Fibroblast of villous mesenchyme (primary cell): ENCODE data around the gene FOXB2. TPM values are rescaled to one million over a fixed set of nuclear protein-coding genes. Genes with fewer than 3 reads are reported as not detected.

Experiments used
- DNase-seq: peaks from one replicate; pipeline ENCODE4 v3.0.0-alpha.2; 2010; ENCODE audit warnings: low read depth
- H3K4me3 ChIP-seq: 2 replicates; pipeline ENCODE4 v1.5.1; 2011; ENCODE audit warnings: low read depth, mild to moderate bottlenecking, low read length
- total RNA-seq: library from RNA; depleted of rRNA; stranded (reverse); fragments of >200 nt; gene quantifications from 2 replicates; pipeline ENCODE4 v1.2.3, GENCODE V29; 2012
- TF ChIP-seq, protein P1 (sequence below): IDR thresholded peaks from 2 replicates; pipeline ENCODE4 v1.5.1; 2012; ENCODE audit warnings: low read depth, mild to moderate bottlenecking, low read length; ENCODE audit not compliant: insufficient read depth

The FOXB2 gene
- total RNA-seq, 1 donor = not detected

DNA sequence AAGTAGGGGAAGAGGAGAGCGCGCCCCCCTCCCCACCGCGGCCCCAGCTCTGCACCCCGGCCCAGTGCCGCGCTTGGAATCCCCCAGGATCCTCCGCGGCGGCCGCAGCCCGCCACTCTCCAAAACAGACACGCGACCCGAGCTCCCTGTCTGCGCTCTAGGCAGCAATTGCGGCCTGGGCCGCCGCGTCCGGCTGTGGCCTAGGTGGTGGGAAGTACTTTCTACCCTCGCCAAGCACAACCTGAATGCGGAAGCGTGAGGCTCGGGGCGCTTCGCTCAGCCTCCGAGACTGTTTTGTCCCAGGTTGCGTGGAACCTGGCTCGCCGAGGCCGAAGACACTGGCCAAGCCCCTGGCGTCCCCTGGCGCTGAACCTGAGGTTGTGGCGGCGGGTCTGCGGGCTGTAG lies 3.3 kb upstream of the FOXB2 start:
- TF ChIP-seq, protein P1, sequence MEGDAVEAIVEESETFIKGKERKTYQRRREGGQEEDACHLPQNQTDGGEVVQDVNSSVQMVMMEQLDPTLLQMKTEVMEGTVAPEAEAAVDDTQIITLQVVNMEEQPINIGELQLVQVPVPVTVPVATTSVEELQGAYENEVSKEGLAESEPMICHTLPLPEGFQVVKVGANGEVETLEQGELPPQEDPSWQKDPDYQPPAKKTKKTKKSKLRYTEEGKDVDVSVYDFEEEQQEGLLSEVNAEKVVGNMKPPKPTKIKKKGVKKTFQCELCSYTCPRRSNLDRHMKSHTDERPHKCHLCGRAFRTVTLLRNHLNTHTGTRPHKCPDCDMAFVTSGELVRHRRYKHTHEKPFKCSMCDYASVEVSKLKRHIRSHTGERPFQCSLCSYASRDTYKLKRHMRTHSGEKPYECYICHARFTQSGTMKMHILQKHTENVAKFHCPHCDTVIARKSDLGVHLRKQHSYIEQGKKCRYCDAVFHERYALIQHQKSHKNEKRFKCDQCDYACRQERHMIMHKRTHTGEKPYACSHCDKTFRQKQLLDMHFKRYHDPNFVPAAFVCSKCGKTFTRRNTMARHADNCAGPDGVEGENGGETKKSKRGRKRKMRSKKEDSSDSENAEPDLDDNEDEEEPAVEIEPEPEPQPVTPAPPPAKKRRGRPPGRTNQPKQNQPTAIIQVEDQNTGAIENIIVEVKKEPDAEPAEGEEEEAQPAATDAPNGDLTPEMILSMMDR = no peak
- DNase-seq = no peak
- H3K4me3 ChIP-seq = no peak overlapping the region

DNA sequence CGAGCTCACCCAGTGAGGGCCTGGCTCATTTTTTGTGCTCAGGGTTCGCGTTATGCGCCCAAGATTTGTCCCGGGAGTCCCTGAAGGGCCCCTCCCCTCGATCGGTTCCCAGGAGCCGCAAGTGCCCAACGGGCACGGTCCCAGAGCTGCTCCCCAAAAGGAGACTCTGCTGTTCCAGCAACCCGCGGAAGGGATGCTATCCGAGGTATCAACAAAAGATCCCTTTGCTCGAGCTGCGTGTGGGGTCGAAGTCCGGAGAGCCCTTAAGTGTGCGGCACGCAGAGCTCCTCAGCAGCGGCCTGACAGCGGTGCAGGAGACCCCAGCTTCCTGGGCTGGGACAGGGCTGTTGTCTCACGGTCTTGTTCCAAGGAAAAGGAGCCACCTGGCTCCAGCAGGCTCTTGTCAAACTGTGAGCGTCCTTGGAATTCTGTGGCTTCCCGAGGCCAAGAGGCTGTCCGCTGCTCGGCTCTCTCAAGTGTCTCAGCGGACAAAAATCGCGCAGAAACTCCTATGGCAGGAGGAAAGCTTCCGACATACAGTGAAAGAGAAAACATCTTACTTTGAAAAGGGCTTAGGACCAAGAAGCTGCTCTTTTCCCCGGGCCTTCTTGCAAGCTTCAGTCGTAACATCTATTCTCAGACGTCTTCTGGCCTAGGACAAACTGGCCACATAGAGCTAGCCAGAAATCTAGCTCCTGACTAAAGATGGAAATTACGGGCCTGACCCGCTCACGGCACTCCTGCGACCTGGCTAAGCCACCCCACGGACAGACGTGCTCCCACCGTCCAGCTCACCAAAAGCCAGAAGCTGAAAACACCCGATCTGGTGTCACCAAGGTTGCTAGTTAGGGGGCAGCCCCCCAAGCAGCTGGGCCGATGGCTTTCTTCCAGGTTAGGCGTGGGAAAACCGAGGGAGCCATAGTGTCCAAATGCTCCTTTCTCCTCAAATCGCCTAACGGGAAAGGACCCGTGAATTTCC lies 2.6 kb upstream of the FOXB2 start:
- no peak for DNase-seq
- H3K4me3 ChIP-seq = no peak overlapping the region
- TF ChIP-seq, protein P1 = no peak

DNA sequence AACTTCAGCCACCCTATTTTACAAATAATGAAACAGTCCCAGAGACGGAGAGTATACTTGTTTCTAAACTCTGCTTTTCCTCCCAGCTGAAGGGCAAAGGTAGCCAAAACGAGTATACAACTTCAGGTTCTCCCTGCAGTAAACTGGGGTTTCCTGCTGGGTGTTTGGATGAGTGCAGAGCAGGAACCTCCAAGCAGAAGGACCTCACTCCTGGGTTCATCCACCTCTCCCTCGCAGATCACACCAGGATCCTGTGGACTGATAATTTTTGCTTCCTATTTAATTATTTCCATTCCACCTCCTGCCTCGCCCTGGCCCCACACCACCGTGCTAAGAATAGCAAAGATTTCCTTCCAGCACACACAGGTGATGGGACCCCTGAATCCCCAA lies 2.0 kb upstream of the FOXB2 start:
- no peak overlapping the region for H3K4me3 ChIP-seq
- no peak for DNase-seq

DNA sequence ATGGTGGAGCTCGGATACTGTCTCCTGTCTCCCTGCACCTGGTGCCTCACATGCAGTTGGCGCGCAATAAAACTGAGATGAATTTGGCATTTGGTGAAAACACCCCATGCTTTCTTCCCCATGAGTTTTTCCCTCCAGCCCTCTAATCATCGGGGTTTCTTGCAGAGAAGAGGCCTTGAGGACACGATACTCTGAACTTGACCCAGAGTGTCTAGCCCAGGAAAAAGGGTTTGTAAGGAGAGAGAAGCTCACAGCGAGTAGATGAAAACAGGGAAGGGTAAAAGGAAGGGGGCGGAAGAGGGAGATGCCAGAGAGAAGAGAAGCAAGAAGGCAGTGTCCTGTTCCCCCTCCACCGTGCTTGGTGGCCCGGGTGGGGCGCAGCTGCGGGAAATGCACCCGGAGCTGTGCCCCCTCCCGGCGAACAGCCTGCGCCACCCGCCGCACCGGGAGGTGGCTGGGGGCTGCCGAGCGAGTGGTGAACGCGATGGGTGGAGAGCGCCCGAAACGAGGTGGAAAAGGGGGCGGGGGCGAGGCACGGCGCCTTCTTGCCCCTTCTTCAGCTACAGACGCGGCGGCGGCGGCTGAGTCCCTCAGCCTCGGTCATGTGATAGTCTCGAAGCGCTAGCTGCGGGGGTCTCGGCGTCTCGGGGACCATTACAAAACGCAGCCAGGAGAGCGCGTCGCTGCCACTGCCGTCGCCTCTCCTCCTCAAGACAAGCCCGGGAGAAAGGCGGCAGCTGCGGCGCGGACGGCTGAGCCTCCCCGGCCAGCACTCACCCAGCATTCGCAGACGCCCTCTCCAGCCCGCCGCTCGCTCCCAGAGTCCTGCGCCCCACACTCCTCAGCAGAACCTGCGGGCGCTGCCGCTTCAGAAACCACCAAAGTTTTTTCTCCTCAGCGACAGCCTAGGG lies 1.1 kb upstream of the FOXB2 start:
- TF ChIP-seq, protein P1 = no peak
- no peak for DNase-seq
- no peak overlapping the region for H3K4me3 ChIP-seq

More for the DNA sequence above, 2.0 kb upstream of the FOXB2 start:
- TF ChIP-seq, protein P1 = no peak

DNA sequence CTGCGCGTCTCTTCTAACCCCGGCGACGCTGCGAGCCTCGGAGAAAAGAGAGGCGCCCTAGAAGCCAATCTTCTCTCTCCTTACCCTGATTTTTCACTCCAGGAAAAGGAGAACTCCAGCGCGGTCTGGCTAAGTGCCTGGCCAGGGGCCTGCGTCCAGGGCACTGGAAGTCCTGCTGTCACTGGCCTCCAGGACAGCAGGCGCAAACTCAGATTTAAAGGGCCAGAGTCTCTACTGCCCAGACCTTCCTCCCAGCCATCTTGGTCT lies 553 bp upstream of the FOXB2 start:
- DNase-seq = no peak
- no peak overlapping the region for H3K4me3 ChIP-seq
- TF ChIP-seq, protein P1 = no peak

DNA sequence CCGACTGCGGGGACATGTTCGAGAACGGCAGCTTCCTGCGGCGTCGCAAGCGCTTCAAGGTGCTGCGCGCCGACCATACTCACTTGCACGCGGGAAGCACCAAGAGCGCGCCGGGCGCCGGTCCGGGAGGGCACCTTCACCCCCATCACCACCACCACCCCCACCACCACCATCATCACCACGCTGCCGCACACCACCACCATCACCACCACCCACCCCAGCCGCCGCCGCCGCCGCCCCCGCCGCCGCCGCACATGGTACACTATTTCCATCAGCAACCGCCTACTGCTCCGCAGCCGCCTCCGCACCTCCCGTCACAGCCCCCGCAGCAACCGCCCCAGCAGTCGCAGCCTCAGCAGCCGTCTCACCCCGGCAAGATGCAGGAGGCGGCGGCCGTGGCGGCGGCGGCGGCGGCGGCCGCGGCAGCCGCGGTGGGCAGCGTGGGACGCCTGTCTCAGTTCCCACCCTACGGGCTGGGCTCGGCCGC lies 514 bp downstream of the FOXB2 start:
- H3K4me3 ChIP-seq = no peak overlapping the region
- DNase-seq = no peak
- TF ChIP-seq, protein P1 = no peak
